Measurements from ENCODE around the gene CDC42SE2. TPM values are rescaled to one million over a fixed set of nuclear protein-coding genes. Genes with fewer than 3 reads are reported as not detected.
"Not testable (repeated sequence)": the region's sequence is repeated elsewhere in the genome, so short reads cannot be mapped to it uniquely, and the experiment has no call there.

CDC42SE2 gene
- total RNA-seq, 1 donor from 2014 or later = 23.6 TPM

DNA sequence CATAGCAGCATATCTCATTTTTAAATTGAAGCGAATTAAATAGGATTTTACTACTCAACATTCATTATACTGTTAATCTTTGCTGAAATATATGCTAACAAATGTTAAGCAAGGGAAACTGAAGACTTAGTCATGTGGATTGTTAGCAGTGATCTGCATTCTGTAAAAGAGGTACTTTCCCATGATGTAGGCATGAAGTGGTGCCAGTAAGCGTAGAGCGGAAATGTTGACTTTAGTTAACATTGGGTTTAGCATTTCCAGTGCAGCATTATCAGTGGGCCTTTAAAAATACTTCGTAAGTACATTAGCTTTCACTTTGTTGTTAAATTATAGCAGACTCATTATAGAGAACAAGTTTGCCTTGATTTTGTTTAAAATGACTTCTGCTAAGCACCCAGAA is 130.3 kb downstream of the CDC42SE2 start:
- Mint-ChIP-seq H3K27me3 (ENCODE audit: low read depth) (no peaks in the 10 kb centered on the region), H3K4me3 (no peak overlapping the region), H3K36me3 (peaks cover 44% of the 10 kb centered on the region), H3K9me3 (no peaks in the 10 kb centered on the region), H3K27ac (no peak overlapping the region), H3K4me1 (no peaks in the 10 kb centered on the region)
- no peak for DNase-seq (ENCODE audit: low spot score in 2 of 2, unreplicated experiment in 2 of 2)
- TF ChIP-seq, protein P1, sequence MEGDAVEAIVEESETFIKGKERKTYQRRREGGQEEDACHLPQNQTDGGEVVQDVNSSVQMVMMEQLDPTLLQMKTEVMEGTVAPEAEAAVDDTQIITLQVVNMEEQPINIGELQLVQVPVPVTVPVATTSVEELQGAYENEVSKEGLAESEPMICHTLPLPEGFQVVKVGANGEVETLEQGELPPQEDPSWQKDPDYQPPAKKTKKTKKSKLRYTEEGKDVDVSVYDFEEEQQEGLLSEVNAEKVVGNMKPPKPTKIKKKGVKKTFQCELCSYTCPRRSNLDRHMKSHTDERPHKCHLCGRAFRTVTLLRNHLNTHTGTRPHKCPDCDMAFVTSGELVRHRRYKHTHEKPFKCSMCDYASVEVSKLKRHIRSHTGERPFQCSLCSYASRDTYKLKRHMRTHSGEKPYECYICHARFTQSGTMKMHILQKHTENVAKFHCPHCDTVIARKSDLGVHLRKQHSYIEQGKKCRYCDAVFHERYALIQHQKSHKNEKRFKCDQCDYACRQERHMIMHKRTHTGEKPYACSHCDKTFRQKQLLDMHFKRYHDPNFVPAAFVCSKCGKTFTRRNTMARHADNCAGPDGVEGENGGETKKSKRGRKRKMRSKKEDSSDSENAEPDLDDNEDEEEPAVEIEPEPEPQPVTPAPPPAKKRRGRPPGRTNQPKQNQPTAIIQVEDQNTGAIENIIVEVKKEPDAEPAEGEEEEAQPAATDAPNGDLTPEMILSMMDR (IDR thresholded peaks at IDR 0.05; ENCODE audit: unreplicated experiment) = no peak

DNA sequence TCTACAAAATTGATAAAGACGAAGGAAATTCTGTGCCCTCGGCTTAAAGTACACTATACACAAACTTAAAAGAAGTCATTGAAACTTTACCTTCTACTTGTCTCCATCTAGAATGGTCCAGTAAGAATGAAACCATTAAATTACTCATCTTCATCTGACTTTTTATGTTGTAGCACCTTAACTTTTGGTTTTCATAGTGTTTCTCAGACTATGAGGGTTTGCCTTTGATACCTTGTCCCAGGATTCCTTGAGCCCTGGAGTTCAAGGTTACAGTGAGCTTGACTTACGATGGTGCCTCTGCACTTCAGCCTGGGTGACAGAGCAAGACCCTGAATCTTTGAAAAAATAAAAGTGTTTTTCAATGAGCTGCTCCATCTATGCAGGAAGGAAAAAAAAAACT is 132.2 kb downstream of the CDC42SE2 start:
- no peak for DNase-seq (ENCODE audit: low spot score in 2 of 2, unreplicated experiment in 2 of 2)
- Mint-ChIP-seq H3K36me3 (peaks cover 51% of the 10 kb centered on the region), H3K9me3 (peaks cover 4% of the 10 kb centered on the region), H3K4me1 (no peaks in the 10 kb centered on the region), H3K4me3 (no peak overlapping the region), H3K27me3 (ENCODE audit: low read depth) (no peaks in the 10 kb centered on the region), H3K27ac (no peak overlapping the region)
- TF ChIP-seq, protein P1 (IDR thresholded peaks at IDR 0.05; ENCODE audit: unreplicated experiment) = no peak

DNA sequence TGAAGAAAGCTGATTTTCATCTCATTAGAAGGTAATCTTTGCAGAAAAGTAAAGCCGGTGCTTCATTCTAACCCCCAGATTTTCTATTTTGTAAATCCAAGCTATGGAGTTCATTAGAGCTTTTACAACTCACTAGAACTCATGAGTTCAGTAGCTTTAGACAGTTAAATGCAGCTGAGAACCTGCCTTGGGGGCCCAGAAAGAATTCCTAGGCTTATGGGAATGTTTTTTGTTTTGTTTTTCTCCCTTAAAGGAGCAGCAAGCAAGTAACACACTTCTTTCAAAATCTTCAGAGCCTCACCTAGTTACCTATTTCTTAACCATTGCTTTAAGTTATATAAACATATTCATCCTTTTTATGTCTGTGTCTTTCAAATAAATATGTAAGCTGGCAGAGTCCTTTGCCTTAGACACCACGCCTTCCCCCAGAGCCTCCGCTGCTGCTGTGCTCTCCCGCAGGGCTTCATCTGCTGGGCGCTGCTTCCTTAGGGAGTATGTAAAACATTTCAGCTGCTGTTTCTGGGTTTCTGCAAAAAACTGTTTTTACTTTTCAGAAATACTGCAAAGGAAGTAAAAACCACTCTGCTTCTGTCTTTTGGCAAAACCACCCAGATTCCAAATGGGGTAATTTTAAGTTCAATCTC is 132.9 kb downstream of the CDC42SE2 start:
- Mint-ChIP-seq H3K27me3 (ENCODE audit: low read depth) (no peaks in the 10 kb centered on the region), H3K27ac (no peak overlapping the region), H3K36me3 (peaks cover 50% of the 10 kb centered on the region), H3K4me3 (no peak overlapping the region), H3K4me1 (no peaks in the 10 kb centered on the region), H3K9me3 (peaks cover 4% of the 10 kb centered on the region)
- TF ChIP-seq, protein P1 (IDR thresholded peaks at IDR 0.05; ENCODE audit: unreplicated experiment) = no peak
- no peak for DNase-seq (ENCODE audit: low spot score in 2 of 2, unreplicated experiment in 2 of 2)

DNA sequence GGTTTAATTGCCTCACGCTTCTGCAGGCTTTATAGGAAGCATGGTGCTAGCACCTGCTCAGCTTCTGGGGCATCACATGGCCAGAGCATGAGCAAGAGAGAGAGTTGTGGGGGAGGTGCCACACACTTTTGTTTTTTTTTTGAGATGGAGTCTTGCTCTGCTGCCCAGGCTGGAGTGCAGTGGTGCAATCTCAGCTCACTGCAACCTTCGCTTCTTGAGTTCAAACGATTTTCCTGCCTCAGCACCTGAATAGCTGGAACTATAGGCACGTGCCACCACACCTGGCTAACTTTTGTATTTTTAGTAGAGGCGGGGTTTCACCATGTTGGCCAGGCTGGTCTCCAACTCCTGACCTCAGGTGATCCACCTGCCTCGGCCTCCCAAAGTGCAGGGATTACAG is 135.2 kb downstream of the CDC42SE2 start:
- peaks cover 25% of the 10 kb centered on the region for H3K9me3 Mint-ChIP-seq
- not testable (repeated sequence) for DNase-seq (ENCODE audit: low spot score in 2 of 2, unreplicated experiment in 2 of 2); H3K4me1 Mint-ChIP-seq; H3K27me3 Mint-ChIP-seq (ENCODE audit: low read depth); H3K4me3 Mint-ChIP-seq; H3K27ac Mint-ChIP-seq
- peaks cover 54% of the 10 kb centered on the region for H3K36me3 Mint-ChIP-seq

DNA sequence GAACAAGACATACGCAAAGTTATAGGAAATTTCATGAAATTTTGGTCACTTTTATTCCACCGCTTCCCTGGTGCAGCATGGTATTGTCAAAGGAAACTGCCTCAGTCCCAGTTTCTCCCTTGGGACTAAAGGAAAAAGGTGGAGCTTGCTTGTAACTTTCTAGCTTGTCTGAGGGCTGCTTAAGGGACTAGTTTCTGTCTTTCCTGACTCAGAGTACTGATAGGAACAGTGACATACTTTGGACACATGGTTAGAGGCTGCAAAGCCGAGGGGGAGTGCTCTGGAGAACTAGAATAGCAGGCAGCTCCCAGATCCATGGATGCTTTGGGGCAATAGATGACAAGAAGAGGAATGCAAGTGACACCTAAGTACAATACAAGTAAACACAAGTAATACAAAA is 136.7 kb downstream of the CDC42SE2 start:
- peaks cover 26% of the 10 kb centered on the region for H3K9me3 Mint-ChIP-seq
- H3K4me3 Mint-ChIP-seq = no peak overlapping the region
- DNase-seq (ENCODE audit: low spot score in 2 of 2, unreplicated experiment in 2 of 2) = no peak
- H3K36me3 Mint-ChIP-seq = peaks cover 47% of the 10 kb centered on the region
- H3K4me1 Mint-ChIP-seq = no peaks in the 10 kb centered on the region
- TF ChIP-seq, protein P1 (IDR thresholded peaks at IDR 0.05; ENCODE audit: unreplicated experiment) = no peak
- H3K27ac Mint-ChIP-seq = no peak overlapping the region
- no peaks in the 10 kb centered on the region for H3K27me3 Mint-ChIP-seq (ENCODE audit: low read depth)

DNA sequence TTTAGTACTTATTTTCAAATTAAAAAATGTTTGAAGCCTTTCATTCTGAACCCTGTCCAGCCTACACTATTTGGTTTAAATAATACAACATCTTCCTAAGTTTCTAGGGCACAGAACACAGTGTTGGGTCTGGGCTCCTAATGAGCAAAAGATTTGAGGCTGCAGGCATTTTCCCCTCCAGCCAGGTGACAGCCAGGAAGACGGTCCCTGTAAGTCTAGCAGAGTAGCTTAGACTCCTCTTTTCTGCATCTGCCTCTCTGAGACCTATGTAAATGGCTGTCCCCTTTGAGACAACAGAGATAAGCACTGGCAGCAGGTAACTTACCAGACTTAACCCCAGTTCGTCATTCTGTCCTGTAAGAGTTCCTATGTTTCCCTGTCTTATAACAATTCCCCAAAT is 141.8 kb downstream of the CDC42SE2 start:
- Mint-ChIP-seq H3K27me3 (ENCODE audit: low read depth) (no peaks in the 10 kb centered on the region), H3K27ac (no peak overlapping the region), H3K36me3 (peaks cover 46% of the 10 kb centered on the region), H3K9me3 (peaks cover 35% of the 10 kb centered on the region), H3K4me3 (no peak overlapping the region), H3K4me1 (no peaks in the 10 kb centered on the region)
- TF ChIP-seq, protein P1 (IDR thresholded peaks at IDR 0.05; ENCODE audit: unreplicated experiment) = no peak
- no peak for DNase-seq (ENCODE audit: low spot score in 2 of 2, unreplicated experiment in 2 of 2)
